Coronary artery (tissue), 2 donors: ENCODE results near the gene SYTL1.

Experiments used
- DNase-seq: peaks from one replicate; pipeline ENCODE4 v3.0.0-alpha.2; 2017; ENCODE audit warnings: low spot score
- H3K27ac ChIP-seq, 2 donors: fragments of 200-600 bp; sonication (generic); one replicate each; pipeline ENCODE4 v1.5.1; 2016 to 2019
- H3K4me3 ChIP-seq: fragments of 200-600 bp; sonication (generic); 2 replicates; pipeline ENCODE4 v1.5.1; 2016; ENCODE audit warnings: mild to moderate bottlenecking, moderate library complexity
- CTCF ChIP-seq: fragments of 200-600 bp; sonication (generic); IDR thresholded peaks from one replicate; pipeline ENCODE4 v1.5.1; 2019; ENCODE audit warnings: antibody characterized with exemption

Gene SYTL1

GRCh38 chr1:27400082-27400962 is 58.5 kb downstream of the SYTL1 start:
- H3K27ac ChIP-seq, result no peak overlapping the region
- TF ChIP-seq CTCF, result no peak
- no peak overlapping the region for H3K4me3 ChIP-seq
- no peak for DNase-seq

- no peak overlapping the region for H3K4me3 ChIP-seq
- no peak for DNase-seq
- TF ChIP-seq CTCF, result no peak
- no peak overlapping the region for H3K27ac ChIP-seq
These were observed 59.1 kb downstream of the SYTL1 start for GRCh38 chr1:27400963-27401341.

GRCh38 chr1:27402349-27402754 is 60.5 kb downstream of the SYTL1 start:
- no peak overlapping the region for H3K4me3 ChIP-seq
- peak; percentile 91 for DNase-seq
- H3K27ac ChIP-seq, result peak overlapping the region; percentile 31 to 82
- peak; percentile 53 for TF ChIP-seq CTCF

- peak overlapping the region; percentile 31 to 82 for H3K27ac ChIP-seq
- peak overlapping the region; percentile 37 for H3K4me3 ChIP-seq
- no peak for DNase-seq
- TF ChIP-seq CTCF, result no peak
These were observed 61.4 kb downstream of the SYTL1 start for GRCh38 chr1:27403065-27403726.
